HPDE6-E6E7 (cell line): ENCODE results near the gene ACO2.
"Not testable (repeated sequence)": the region's sequence is repeated elsewhere in the genome, so short reads cannot be mapped to it uniquely, and the experiment has no call there.

Experiments used
- DNase-seq: peaks from one replicate; pipeline ENCODE4 v3.0.0; 2011; ENCODE audit warnings: missing footprints; ENCODE audit errors: extremely low spot score

ACO2 gene

DNA sequence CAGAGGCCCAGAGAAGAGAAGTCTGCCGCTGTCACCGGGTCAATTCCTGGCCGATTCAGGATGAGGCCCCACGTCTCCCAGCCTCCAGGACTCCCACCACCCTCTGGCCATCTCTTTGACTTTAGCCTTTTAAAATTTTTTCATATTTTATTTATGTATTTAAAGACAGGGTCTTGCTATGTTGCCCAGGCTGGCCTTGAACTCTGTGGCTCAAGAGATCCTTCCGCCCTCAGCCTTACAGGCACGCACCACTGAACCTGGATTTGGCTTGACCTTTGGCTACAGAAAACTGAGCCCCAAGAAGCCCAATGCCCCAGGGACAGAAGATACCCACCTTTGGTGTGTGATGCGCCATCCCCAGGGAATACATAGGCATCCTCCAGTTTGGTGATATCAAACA is 71.4 kb downstream of the ACO2 start:
- DNase-seq, result no peak

GRCh38 chr22:41541484-41541883 is 72.6 kb downstream of the ACO2 start:
- no peak for DNase-seq

GRCh38 chr22:41542224-41542623 is 73.3 kb downstream of the ACO2 start:
- DNase-seq, result no peak

DNA sequence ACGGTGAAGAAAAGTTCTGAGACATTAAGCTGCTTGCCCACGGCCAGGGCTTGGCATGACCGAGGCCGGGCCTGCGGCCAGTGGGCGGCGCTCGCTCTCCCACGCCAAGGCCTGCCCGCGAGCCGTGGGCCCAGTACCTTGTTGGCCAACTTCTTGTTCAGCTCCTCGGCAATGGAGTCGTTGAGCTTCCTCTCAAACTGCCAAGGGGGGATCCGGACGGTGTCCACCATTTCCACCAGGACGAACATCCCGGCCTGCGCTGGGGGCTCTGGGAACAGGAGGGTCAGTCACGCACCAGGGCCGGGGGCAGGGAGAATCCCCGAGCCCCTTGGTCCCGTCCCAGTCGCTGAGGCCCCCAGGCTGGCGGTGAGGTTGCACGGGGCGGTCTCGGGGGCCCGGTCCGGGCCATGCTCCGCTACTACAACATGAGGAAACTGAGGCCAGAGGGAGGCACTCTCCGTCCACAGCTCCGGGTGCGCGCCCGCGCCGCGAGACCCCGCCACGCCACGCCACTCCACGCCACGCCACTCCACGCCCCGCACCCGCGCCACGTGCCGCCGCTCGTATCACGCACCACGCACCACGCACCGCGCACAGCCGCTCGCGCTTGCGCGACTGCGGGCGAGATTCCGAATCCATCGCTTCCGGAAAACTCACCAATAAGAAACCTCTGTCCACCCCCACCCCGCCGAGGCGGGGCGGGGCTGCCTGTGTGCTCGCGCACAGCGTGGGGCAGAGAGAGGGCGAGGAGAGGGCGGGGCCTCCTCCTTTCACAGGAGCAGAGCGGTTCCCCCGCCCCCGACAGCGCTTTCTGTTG is 75.1 kb downstream of the ACO2 start, which contains the start of gene POLR3H:
Gene POLR3H, minus strand, starts transcription at position 617 of the 817 bp plus-strand sequence. Its CDS starts 369 bp downstream, at position 248.
- peak; percentile 88 for DNase-seq

- DNase-seq, result no peak
Measured at GRCh38 chr22:41544671-41545476, 76.0 kb downstream of the ACO2 start.

DNA sequence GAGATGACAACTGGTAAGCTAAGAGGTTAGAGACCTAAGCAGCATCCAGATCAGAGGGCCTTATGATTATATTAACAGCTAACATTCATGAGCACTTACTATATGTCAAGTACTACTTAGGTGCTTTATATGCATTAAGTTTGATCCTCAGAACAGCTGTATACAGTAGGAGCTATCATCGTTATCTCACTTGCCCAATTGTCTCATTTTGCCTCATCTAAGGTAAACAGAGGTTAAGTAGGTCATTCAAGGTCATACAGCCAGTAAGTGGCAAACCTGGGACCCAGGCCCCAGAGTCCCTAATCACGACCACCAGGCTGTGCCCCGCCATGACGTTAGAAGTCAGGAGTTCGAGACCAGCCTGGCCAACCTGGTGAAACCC is 79.9 kb downstream of the ACO2 start:
- DNase-seq, result no peak

GRCh38 chr22:41550952-41551491 is 82.1 kb downstream of the ACO2 start:
- no peak for DNase-seq

DNA sequence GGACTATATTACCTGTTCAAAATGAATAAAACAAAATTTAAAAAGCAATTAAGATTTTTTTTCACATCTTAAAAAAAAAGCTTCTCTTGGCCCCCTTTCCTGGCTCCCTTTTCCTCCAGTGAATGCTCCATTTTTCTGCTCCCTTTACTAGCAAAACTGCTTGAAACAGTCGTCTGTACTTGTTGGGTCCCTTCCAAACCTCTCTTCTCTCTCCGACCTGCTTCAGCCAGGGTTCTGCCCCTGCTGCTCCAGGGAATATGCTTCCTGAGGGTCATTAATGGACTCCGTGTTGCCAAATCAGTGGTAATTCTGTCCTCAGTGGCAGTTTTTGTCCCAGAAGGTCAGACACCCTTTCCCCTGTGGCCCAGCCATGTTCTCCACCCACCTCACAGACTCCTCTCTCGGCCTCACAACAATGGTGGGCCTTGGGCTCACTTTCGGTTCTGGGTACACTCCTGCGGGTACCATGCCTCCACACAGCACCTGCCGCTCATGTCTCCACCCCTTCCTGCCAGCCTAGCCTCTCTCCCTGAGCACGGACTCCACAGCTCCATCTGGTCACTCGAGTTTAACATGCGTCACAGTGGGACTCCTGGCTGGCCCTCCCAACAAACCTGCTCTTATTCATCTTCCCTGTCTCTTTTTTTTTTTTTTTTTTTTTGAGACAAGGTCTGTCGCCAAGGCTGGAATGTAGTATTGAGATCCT is 83.1 kb downstream of the ACO2 start:
- no peak for DNase-seq

DNA sequence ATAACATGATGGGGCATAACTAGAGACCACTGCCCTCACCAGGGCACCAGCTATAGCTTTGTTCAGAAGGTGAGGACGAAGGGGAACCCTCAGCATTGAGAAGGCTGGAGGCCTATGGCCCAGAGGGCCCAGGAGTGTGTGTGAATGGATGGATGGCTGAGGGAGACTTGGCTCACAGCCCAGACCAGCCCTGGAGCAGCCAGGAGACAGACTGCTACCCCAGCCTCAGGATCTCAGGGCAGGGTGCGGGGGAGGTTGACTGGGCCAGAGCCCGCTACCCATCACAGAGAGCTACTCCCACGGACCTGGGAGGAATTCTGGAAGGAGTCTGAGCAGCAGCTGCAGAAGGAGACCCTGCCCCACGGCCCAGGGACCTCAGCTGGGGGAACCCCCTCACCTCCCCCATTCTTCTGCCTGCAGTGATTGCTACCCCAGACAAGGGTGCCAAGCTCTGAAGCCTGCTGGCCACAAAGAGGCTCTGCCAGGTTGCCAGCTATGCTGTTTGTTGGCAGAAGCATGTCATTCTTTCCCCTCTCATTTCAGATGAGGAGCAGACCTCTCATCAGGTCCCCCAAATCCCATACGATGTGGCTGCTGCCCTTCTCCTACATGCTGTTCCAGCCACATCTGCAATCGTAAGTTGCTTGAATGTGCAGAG is 86.5 kb downstream of the ACO2 start:
- no peak for DNase-seq

DNA sequence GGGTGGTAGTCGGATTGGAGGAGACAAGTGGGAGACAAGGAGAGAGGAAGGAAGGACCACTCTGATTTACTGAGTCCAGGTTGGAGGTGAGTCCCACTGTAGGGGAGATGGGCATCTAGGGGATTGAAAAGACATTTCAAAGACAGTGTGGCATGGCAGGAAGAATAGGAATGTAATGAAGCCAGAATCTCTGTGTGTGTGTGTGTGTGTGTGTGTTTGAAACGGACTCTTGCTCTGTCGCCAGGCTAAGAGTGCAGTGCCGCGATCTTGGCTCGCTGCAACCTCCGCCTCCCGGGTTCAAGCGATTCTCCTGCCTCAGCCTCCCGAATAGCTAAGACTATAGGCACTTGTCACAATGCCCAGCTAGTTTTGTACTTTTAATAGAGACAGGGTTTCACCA is 87.6 kb downstream of the ACO2 start:
- no peak for DNase-seq

GRCh38 chr22:41557401-41558240 is 88.7 kb downstream of the ACO2 start:
- no peak for DNase-seq

GRCh38 chr22:41558241-41558630 is 89.3 kb downstream of the ACO2 start:
- not testable (repeated sequence) for DNase-seq

DNA sequence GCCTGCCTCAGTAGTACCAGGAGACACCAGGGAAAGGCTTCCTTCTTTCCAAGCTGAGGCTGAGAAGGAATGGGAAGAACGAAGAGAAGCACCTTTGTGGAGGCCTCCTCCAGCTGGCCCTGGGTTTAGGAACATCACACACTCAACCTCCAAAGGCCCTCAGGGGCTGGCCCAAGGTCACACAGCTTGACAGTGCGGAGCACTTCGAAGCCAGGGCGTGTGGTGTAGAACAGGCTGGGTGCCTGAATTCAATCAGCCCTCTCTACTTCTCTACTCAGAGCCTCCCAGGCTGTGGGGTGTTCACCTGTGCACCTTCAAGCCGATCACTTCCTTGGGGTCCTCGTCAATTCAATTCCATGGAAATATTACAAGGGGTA is 91.2 kb downstream of the ACO2 start:
- no peak for DNase-seq

- no peak for DNase-seq
Measured at GRCh38 chr22:41561335-41561734, 92.4 kb downstream of the ACO2 start.

DNA sequence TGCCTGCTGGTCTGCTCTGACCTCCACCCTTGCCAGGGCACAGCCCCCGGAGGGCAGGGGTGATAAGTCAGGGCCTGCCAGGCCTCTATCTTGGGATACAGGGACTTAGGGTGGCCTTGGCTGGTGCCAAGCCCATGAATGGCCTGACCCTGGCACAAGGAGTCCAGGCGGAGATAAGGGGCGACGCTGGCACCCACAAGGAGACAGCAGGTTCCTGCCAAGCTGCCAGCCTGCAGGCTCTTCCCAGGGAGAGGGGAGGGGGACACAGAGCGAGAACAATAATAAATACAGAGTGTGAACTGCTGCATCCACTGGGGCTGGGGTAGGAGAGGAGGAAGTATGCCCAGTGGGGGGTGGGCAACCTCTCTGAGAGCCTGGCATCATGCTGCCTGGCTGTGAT is 92.9 kb downstream of the ACO2 start:
- no peak for DNase-seq

DNA sequence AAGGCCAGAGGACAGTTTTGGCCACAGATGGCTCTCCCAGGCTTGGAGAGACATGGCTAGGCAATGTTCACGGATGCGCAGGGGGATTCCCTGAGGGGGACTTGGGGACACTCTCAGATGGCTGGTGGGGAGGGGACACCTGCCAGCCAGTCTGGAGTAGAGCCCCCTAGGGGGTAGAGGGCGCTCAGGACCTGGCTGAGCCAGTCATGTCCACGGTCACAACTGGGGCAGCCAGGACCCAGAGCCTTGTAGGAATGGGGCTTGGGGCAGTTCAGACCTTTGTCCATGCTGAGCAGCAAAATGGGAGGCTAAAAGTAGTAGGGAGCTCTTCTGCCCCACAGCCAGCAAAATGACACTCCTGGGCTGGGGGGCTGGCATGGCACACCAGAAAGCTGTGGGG is 93.5 kb downstream of the ACO2 start:
- DNase-seq, result no peak

DNA sequence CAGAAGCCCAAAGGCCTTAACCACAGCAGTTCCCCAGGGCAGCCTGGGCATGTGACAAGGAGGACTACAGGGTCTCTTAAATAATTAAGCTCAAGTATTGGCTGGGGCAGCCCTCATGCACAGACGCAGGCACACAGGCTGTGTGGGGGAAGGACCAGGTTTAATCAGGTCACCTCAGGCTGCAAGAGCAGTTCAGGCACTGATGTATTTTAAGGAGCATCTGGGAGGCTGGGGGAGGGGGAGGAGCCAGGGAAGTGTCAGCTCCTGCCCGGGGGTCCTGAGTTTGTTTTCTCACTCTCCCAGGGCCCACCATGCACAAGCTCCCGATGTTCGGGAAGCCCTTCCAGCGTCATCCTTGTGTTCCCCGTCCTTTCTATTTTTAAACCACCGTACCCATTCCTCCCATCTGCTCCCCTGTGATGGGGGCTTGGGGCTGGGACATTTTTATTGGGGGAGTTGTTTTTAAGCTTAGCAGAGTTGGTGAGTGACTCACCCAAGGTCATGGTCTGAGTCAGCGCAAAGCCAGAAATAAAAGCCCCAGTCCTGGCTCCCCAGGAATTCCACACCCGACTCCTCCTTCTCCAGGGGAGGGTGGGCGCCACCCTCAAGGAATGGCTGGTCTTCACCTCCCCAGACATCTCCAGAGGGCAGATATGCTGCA is 94.3 kb downstream of the ACO2 start:
- no peak for DNase-seq

GRCh38 chr22:41564563-41564962 is 95.6 kb downstream of the ACO2 start:
- DNase-seq, result no peak

DNA sequence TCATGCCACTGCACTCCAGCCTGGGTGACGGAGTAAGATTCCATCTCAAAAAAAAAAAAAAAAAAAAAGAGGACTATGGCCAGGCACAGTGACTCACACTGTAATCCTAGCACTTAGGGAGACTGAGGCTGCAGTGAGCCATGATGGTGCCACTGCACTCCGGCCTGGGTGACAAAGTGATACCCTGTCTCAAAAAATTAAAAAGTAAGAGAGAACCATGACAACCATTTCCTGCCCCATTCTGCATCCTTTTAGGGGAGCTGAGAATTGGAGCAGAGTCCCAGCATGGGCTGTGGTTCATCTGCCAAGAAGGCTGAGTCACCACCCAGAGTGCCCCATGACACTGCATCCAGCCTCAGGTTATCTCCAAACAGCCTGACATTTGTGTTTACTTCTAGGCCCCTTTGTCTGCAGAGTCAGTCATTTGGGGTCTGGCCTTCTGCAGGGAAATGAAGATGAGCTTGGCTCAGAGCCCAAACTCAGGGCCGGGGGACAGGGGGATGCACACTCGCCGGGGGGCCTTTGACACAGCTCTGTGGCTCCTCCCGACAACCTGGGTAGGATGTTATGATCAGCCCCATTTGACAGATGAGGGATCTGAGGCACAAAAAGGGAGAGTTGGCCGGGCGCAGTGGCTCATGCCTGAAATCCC is 96.6 kb downstream of the ACO2 start:
- peak; percentile 72 for DNase-seq

- DNase-seq, result no peak
Measured at GRCh38 chr22:41567512-41567768, 98.5 kb downstream of the ACO2 start.
